BJ (cell line): ENCODE measurements around the gene FAM168A. TPM values are rescaled to one million over a fixed set of nuclear protein-coding genes. Genes with fewer than 3 reads are reported as not detected.

Source experiments
- CTCF ChIA-PET: fragments of 350-600 bp; formaldehyde crosslinking; extraction: SDS; loops from one replicate; lab custom pipeline; 2021; ENCODE audit warnings: antibody characterized with exemption, inconsistent platforms; lab: Yijun Ruan, JAX
- POLR2A ChIA-PET: fragments of 300-600 bp; sonication (Branson Sonifier 250); formaldehyde crosslinking; extraction: SDS; loops from one replicate; lab custom pipeline; 2021; ENCODE audit warnings: antibody characterized with exemption; lab: Charles Lee
- DNase-seq: peaks from one replicate; pipeline ENCODE4 v3.0.0-alpha.2; 2011; ENCODE audit warnings: low read depth
- H3K27me3 ChIP-seq: 2 replicates; pipeline ENCODE4 v1.6.0; 2011; ENCODE audit warnings: low read length; ENCODE audit not compliant: control insufficient read depth, insufficient read depth
- H3K36me3 ChIP-seq: 2 replicates; pipeline ENCODE4 v1.5.1; 2011; ENCODE audit warnings: low read length; ENCODE audit not compliant: control insufficient read depth, insufficient read depth
- H3K4me3 ChIP-seq: 2 replicates; pipeline ENCODE4 v1.5.1; 2011; ENCODE audit warnings: low read depth, mild to moderate bottlenecking, control low read depth, low read length
- CTCF ChIP-seq: IDR thresholded peaks from 2 replicates; pipeline ENCODE4 v1.5.1; 2011; ENCODE audit warnings: low read depth, mild to moderate bottlenecking, control low read depth, inconsistent platforms, low read length, moderate library complexity; ENCODE audit not compliant: insufficient read depth
- polyA plus RNA-seq: library from polyadenylated mRNA; depleted of rRNA; stranded (reverse); fragments of >200 nt; gene quantifications from 2 replicates; pipeline ENCODE4 v1.2.3, GENCODE V29; 2011

FAM168A gene
- polyA plus RNA-seq, 1 experiment = 19.1 TPM

GRCh38 chr11:73359930-73360742 lies 237.8 kb downstream of the FAM168A start:
- TF ChIP-seq CTCF = peak; percentile 45
- no peak for DNase-seq
- CTCF ChIA-PET = interaction anchor here (1.0 to 9.0 kb wide), 7 partner anchors 9 to 301 kb away, joined by 3 to 78 read pairs (median 8); partner anchors contain the start of gene ARHGEF17
- no peak overlapping the region for H3K4me3 ChIP-seq
- POLR2A ChIA-PET = no interaction called here
- H3K27me3 ChIP-seq = no peaks in the 10 kb centered on the region
- peaks cover 73% of the 10 kb centered on the region for H3K36me3 ChIP-seq

- CTCF ChIA-PET = interaction anchor here (0.8 to 9.0 kb wide), 6 partner anchors 8 to 302 kb away, joined by 4 to 78 read pairs (median 10); partner anchors contain the start of gene ARHGEF17
- TF ChIP-seq CTCF = no peak
- DNase-seq = no peak
- POLR2A ChIA-PET = no interaction called here
- H3K27me3 ChIP-seq = no peaks in the 10 kb centered on the region
- H3K4me3 ChIP-seq = no peak overlapping the region
- H3K36me3 ChIP-seq = peaks cover 67% of the 10 kb centered on the region
Observed at GRCh38 chr11:73359341-73359740, 238.6 kb downstream of the FAM168A start.

GRCh38 chr11:73358071-73358470 lies 239.8 kb downstream of the FAM168A start:
- POLR2A ChIA-PET = no interaction called here
- peaks cover 60% of the 10 kb centered on the region for H3K36me3 ChIP-seq

GRCh38 chr11:73356979-73357860 lies 240.7 kb downstream of the FAM168A start:
- TF ChIP-seq CTCF = no peak
- CTCF ChIA-PET = interaction anchor here (0.8 to 4.3 kb wide), 4 partner anchors 8 to 50 kb away, joined by 3 to 20 read pairs (median 4); partner anchors contain the start of gene ARHGEF17
- POLR2A ChIA-PET = no interaction called here
- H3K4me3 ChIP-seq = no peak overlapping the region
- peaks cover 60% of the 10 kb centered on the region for H3K36me3 ChIP-seq
- no peaks in the 10 kb centered on the region for H3K27me3 ChIP-seq
- DNase-seq = no peak

More at GRCh38 chr11:73358071-73358470, 239.8 kb downstream of the FAM168A start:
- CTCF ChIA-PET = interaction anchor here (1.6 to 9.0 kb wide), 5 partner anchors 7 to 303 kb away, joined by 5 to 78 read pairs (median 13); partner anchors contain the start of gene ARHGEF17
- H3K4me3 ChIP-seq = no peak overlapping the region
- no peaks in the 10 kb centered on the region for H3K27me3 ChIP-seq
- no peak for DNase-seq
- no peak for TF ChIP-seq CTCF
